CD4-positive, alpha-beta T cell treated with Interleukin-4 for 1 hour (primary cell): ENCODE measurements around the gene VPS26C.
A peak's percentile ranks its signal among the peaks of the same experiment; 100 is the strongest.

Experiments used
- DNase-seq, 2 donors: peaks; one replicate each; pipeline ENCODE4 v3.0.0-alpha.2; 2020 to 2022

VPS26C gene

DNA sequence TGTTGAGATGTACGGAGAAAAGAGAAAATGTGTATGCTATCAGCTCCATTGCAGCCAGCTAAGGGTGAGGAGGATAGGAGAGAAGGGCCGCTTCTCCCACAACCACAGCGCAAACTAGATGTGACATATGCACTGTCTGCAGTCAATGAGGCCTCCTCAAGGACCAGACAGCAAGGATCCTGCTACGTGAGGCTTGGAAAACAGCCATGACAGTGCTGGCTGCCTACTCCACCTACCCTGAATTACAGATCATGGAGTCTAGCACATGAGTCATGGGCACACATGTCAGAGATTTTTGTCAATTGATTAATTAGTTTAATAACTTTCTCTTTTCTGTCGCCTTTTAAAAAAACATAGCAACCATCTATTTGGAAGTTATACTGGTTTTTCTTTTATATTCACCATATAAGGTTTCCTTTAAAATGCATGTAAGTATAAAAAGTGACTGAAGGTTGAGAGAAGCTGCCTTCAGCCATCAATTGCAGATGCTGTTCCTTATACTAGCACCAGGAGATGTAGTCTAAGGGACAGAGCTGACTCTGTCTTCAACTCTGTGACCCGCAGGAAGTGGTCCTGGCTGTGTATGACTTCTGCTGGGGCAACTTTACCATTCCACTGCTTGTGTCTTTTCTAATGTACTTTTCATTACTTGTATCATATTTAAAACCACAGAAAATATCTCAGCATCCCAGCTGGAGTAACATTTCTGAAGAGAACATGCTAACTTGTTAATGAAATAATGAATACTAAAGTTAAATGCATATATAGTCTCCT is 3.1 kb downstream of the VPS26C start:
- no peak for DNase-seq

DNA sequence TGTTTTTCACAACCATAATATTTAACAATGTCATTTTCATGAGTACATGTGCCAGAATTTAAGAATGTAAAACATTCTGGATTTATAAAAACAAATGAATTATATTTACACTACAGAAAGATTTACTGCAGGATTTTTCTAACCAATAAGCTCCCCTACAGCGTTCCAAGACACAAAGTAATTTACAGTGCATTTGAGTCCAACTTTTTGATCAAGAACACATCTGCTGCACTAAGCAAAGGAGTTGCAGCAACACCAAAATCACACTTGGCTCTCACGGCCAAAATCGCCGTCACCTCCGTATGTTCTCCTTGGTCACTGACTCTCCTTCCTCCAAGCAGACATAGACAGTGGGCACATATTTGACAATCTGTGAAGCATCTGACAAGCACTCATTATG is 7.7 kb downstream of the VPS26C start:
- DNase-seq = no peak

DNA sequence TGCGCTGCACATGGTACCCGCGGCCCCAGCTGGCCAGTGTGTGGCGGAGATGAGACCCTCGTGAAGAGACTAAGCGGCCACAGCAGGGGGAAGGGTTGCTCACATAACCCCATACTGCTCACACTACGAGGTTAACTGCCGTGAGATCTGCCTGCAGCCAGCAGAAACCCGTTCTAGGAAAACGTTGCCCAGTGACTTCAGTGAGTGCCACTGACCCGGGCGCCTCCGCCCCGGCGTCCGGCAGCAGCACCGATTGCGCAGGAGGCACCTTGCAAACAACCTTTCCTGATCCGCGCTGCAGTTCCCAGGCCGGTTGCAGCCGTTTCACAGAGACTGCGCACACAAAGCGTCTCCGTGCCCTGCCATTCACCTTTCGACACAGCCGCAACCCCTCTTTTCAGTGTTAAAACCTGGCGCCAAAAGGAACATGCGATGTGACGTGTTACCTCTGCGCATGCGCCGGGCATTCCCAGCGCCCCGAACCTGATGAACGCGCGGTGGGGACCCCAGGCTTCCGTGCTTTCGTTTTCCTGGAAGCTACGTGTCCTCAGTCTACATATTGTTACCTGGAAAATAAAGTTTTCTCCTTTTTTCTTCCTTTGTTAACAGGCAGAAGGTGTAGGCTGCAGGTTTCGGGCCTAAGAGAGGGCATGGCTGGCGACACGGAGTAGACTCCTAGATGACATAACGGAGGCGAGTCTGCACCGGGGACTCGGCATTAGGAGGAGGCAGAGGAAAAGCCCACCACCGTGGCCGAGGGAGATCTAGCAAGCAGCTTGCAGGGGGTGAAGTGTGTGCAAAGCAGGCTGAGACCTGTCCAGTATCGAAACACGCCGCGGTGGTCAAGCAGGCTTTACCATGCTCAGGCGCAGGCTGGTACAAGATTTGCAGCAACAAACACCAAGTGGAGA is 8.9 kb downstream of the VPS26C start:
- DNase-seq = peak; percentile 82

DNA sequence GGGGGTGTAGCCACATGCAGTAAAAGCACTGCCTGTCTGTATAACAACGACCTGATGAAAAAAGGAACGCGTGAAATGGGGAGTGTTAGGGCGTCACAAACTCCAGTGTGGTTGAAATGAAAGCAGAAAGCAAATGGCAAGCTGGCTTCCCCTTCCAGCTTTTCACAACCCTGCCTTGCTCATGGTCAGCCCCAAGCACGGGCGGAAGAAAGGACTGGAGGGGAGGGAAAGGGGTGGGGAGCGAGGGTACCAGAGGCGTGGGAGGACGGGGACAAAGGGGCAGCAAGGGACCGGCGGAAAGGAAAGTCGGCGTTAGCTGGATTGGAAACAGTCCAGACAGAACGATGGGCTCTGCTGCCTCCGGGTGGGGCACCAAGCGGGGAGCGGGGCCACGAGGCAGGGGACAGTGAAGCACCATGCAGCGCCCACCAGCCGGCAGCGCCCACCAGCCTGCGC is 9.6 kb downstream of the VPS26C start:
- DNase-seq = peak; percentile 34 to 37

DNA sequence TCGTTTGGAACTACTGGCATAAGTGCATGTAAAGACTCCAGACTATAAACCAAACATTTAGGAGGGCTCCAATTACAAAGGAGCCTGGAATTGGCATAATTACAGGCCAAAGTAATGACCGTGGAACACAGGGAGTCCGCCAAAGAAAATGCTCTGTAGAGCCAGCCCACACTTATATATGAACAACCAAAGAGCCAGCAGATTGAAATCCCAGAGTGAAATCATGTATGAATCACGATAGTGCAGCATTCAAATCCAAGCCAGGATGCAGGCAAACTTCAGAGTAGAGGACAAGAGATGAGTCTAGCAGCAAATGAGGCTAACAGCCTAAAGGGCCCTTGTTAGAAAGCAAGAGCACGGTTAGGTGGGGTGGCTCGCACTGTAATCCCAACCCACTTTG is 13.1 kb downstream of the VPS26C start:
- DNase-seq = no peak

DNA sequence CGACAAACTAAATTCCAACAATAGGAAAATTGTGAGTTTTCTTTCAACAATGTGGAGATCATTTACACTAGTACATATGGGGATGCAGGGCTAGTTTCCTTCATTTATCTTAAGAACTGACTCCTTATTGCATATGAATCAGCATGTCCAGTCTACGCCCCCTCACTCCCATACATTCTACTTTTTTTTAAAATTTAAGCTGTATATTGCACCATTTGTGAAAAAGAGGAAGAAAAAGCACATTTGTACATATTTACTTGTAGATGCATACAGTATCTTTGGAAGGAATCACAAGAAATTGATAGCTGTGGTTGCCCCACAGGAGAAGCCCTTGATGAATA is 15.9 kb downstream of the VPS26C start:
- no peak for DNase-seq

DNA sequence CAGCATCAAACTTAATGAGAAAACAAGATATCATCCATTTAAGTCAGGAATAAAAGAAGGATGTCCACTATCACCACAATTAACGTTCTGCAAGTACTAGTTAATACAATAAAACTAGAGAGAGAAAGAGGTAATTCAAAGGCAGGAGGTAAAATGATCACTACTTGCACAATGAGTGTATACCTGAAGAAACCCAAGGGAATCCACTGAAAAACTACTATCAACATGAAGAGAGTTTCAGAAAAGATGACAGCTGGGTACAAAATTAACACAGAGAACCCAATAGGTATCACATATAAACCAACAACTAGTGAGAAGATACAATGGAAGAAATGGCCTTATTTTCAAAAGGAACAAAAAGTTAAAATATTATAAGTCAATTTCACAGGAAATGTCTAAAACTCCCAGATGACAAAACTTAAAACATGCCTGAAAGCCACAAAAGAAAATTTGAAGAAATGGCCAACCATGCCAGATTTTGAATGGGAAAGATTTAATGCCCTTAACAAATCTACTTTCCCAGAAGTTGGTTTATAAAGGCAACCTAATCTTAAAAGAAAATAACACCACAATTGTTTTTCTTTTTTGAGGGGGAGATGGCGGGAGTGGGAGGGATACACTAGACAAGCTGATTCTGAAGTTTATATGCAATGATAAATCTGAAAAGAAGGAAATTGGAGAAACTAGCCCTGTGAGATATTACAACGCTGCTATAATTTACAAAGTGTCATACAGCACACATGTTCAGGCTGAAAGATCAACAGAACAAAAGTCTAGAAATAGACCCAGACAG is 17.8 kb downstream of the VPS26C start:
- DNase-seq = no peak

DNA sequence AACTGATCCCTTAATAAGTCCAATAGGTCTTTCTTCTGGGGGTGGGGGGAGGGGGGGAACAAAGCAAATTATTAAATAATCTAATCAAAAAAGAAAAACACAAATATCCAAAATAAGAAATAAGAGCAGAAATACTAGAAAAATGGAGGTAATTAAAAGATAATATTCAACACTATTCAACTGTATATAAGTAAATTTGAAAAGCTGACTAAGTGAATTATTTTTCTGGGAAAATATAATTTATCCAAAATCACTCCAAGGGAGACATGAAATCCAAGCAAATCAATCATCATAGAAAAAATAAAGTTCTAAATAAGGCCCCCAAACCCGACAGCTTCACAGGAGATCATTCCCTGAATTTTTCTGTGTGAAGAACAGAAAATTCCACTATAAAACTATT is 18.8 kb downstream of the VPS26C start:
- no peak for DNase-seq

DNA sequence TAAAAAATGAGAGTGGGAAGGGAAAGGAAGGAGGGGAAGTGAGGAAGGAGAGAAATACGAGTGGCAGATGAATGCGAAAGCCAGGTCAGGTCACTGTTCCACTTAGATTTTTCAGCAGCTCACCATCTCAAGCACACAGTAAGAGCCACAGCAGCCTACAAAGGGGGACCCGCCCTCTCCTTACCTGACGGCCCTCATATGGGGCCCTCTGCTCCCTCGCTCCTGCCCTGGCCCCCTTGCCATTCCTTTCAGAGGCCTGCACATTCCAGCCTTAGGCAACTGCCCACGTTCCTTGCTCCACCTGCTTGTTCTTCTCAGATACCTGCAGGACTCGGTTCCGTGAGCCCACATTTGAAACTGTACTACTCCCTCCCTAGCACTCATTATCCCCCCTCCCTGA is 22.0 kb downstream of the VPS26C start:
- no peak for DNase-seq

DNA sequence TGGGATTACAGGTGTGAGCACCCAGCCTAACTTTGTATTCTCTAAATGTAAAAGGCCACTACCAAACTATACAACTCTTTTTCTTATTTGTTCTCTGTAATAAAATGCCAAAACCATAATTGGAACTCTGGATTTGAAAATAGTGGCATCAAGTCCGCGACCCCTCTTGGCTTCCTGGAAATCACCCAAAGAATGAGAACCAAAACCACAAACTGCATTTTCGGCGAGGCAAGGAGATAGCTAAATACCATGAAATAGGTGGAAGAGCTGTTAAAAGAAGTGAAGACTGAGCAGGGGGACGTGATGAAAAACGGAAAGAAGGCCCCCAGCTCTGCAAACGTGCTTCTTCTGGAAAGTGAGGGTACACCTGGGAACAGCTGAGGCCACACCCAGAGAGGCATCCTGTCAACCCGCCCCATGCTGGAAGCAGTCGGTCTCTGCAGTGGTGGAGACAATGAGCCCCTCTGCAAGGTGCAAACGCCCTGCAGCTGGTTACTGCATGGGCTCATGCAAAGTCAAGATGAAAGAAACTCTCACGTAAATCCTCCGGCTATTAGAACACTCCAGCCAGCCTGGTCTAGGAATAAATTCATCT is 22.5 kb downstream of the VPS26C start:
- DNase-seq = no peak

DNA sequence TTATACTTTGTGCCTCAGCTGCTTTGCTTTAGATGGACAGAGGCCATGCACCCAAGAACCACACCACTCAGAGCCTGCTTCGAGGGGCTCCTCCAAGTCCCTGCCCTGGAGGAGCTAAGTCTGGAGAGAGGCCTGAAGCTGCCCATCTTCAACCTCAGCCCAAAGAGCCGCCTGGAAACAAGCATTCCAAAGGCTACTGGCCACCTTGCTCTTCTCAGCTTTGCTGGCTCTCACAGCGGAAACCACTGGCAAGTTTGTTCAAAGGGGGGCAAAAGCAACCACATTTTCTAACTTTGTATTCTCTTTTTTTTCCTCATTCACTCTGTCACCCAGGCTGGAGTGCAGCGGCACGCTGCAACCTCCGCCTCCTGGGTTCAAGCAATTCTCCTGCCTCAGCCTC is 23.2 kb downstream of the VPS26C start:
- DNase-seq = no peak

DNA sequence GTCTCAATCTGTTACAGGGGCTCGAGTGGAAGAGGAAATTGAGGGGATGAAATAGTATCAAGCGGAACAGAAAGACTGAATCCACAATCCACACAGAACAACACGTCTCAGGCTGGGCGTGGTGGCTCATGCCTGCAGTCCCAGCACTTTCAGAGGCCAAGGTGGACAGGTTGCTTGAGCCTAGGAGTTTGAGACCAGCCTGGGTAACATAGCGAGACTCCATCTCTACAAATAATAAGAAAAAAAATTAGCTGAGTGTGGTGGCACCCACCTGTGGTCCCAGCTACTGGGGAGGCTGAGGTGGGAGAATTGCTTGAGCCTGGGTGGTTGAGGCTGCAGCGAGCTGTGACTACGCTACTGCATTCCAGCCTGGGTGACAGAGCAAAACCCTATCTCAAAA is 25.7 kb downstream of the VPS26C start:
- DNase-seq = no peak

DNA sequence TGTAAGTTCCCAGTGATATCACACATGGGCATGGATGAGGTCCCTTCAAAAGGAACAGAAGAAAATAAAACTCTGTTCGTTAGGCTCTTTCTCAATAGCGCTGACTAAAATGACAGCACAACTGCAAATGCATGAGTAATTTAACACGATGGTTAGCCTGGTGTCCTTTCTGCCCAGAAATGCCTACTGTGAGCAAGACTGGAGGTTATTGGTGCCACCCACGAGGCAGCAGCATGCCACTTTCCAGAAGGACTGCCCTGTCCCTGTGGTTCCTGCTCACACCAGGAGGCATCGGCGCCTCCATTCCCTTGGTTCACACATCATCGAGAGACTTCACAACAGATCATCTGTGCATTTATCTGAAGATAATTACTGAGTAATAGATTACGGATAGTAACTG is 26.2 kb downstream of the VPS26C start:
- no peak for DNase-seq

DNA sequence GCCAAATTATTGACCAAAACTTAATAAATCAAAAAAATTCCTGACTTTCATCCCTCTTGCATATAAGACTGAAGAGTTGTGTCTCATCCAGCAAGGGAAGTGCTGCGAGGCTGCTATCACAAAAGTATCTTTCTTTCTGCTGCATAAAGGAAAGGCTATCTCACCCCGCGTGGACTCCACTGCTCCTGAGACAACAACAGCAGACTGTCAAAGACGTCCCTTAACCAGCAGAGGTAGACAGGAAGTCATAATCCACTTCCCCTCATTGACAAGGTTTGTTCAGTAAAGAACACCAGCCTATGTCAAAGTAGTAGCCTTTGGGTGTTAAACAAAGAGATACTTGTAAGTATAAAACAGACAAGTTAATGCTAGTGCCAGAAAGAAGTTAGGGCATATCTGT is 29.4 kb downstream of the VPS26C start:
- no peak for DNase-seq

DNA sequence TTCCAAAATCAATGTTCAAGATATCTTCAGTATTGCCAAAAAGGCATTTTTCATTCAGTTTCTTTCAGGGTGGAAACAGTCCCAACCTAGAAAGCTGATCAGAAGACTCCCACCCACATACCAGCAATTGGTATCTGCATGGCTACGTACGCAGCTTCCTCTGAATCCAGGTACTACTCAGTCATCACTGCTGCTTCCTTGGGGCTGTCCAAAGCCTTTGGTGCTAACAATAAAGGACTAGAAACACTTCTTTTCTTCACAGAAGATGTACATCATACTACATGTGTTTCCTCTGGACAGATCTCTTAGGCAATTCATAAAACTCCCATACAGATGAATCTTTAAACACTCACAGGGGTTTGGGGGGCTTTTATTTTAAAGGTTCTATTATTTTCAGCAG is 29.8 kb downstream of the VPS26C start:
- DNase-seq = no peak

DNA sequence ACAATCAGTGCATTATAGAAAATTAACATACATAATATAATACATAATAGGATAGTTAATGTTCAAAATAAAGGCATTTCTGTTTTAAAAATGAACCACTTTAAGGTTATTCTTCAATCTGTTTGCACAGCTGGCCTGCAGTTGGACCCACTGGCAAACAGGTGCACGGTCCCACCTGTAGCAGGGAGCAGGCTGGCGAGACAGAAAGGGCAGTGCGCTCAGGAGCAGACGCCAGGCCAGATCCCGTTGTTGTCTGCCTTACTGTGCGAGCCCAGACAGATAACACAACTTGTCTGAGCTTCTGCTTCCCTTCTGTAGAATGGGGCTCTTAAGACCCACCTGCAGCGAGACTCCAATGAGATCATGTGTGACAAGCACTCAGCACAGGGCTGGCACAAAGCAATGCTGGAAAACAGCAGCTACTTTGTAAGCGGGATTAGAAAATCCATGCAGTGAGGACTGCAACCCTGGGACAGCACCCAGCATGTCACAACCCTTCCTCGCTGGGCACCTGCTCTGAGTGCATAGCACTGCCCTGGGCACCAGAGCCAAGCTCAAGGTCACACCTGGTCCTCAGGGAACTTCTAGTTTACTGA is 33.5 kb downstream of the VPS26C start:
- DNase-seq = no peak

DNA sequence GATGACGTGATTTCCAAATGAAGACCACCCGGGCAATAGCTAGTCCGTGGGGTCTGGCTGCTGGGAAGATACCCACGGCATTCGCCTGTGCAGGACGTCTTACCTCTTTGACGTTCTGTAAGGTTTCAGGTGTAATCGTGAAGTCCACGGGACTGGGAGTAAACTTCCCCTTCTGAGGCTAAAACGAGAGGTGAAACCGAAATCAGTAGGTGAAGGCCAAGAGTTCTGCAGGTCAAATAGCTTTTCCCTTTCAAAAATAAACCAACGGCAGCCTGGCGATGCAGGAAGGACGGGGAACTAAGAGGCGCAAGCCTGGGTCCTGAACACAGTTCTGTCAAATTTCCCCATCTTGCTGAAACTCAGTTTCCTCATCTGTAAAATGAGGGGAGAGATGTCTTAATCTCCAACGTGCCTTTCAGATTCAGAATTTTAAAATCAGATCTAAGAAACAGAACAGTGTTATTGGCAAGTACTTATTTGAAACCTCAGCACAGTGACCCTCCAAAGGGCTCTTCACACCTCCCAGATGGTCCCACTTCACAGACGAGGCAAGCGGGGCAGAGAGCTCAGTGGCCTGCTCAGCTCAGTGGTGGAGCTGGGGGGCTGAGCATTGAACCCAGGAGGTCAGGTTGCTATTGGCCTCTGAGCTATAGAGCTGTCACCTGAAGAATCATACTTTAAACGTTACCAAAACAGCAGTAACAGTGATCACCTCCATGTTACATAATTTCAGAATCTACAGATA is 34.7 kb downstream of the VPS26C start:
- DNase-seq = no peak

DNA sequence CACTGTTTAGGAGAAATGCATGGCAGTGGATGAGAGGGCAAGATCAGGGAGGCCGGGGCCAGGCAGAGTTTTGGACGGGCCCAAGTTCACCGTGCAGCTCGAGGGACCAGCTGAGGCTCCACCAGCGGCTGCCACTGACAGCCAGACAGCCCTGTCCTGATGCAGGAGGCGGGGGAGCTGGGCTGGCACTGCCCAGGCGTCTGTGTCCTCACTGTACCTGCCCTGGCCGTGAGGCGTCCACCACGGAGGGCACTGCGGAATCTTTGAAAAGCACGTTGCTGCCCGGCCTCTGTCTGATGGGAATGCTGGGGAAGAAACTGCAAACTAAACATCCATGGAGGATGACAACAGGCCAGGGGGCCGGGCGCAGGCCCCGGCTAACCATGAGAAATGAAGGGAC is 35.5 kb downstream of the VPS26C start:
- no peak for DNase-seq

DNA sequence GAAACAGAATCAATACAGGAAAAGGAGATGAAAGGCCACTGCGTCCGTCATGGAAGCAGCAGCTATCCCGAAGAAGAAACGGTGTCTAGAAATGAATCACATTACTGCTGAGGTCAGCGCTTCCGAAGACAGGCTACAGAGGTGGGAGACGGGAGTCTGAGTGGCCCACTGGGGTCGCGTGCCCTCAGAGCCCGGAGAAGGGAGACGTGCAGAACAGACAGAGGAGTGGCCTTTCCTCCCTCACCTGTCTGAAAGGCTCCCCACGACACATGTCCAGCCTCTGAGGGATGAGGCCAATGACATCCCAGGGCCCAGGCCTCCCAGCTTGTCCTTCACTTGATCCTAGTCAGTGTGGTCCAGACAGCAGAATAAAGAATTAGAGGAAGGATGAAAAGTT is 35.9 kb downstream of the VPS26C start:
- no peak for DNase-seq

DNA sequence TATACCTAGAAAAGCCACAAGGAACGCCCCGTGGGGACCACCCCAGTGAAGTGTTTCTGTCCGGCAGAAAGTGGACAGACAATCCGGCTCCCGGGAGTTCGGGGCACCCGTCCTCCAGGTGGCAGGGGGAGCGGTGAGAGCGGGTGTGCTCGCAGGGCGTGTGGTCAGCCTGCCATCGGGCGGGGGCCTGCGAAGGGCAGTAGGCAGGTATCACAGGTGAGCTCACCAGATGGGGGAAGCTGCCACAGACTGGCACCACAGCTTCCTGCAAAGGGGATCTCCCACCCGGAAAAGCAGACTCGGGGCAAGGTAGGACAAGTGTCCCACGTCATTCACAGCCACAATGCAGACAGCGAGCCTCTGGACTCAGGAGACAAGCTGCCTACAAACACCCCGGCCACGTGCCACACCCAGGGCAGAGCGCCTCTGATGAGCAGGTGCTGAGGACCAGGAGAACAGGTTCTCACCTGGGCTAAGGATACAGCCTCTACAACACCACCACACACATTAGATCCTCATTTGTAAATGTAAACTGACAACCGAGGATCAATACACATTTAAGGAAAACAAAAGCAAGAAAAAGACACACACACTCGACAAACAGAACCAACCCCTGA is 36.4 kb downstream of the VPS26C start:
- DNase-seq = no peak

DNA sequence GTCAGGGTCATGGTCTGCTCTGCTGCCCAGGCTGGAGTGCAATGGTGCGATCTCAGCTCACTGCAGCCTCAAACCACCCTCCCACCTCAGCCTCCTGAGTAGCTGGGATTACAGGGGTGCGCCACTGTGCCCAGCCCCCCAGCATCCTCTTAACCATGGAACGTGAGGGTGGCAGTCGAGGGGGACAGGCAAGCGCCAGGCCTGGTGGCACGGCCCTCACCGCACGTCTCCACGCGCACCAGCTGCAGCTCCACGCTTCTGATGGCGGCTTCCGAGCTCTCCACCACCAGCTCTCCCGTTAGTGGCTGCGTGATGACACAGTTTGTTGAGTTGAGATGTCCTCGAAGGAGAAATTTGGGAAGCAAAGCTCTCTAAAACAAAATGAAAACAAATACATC is 39.1 kb downstream of the VPS26C start:
- no peak for DNase-seq
